Cardiac septum (tissue), 1 donor: ENCODE data around the gene IST1. TPM values are rescaled to one million over a fixed set of nuclear protein-coding genes. Genes with fewer than 3 reads are reported as not detected.
A peak's percentile ranks its signal among the peaks of the same experiment; 100 is the strongest.
"Not testable (repeated sequence)": the region's sequence is repeated elsewhere in the genome, so short reads cannot be mapped to it uniquely, and the experiment has no call there.

ENCODE experiments used
- DNase-seq: peaks from one replicate; pipeline ENCODE4 v3.0.0-alpha.2; 2020; ENCODE audit warnings: low spot score
- intact Hi-C: fragments of 100-400 bp; cut with DNase I; formaldehyde crosslinking; loops from one replicate; pipeline ENCODE4 v1.14.0; 2022
- total RNA-seq: library from RNA; stranded (reverse); fragmentation: NEBNext Ultra II Directional; extraction: Animal tissue kit (Norgen Biotek cat#: 25700); gene quantifications from one replicate; pipeline ENCODE4 v1.2.1, GENCODE V29; 2021
- donor health status: DM: no; HTN: no; CAD: no.

IST1 gene
- total RNA-seq, 1 donor from 2014 or later: 111 TPM

GRCh38 chr16:71873199-71873598, 22.1 kb upstream of the IST1 start:
- no peak for DNase-seq
- intact Hi-C loops: no loop called here

GRCh38 chr16:71878911-71879310, 16.4 kb upstream of the IST1 start:
- no peak for DNase-seq
- intact Hi-C loops: no loop called here

GRCh38 chr16:71880176-71880575, 15.2 kb upstream of the IST1 start:
- no peak for DNase-seq
- intact Hi-C loops: loop anchor here (5.0 kb wide), 2 partner anchors 82 to 158 kb away; partner anchors contain the start of gene PHLPP2

DNA sequence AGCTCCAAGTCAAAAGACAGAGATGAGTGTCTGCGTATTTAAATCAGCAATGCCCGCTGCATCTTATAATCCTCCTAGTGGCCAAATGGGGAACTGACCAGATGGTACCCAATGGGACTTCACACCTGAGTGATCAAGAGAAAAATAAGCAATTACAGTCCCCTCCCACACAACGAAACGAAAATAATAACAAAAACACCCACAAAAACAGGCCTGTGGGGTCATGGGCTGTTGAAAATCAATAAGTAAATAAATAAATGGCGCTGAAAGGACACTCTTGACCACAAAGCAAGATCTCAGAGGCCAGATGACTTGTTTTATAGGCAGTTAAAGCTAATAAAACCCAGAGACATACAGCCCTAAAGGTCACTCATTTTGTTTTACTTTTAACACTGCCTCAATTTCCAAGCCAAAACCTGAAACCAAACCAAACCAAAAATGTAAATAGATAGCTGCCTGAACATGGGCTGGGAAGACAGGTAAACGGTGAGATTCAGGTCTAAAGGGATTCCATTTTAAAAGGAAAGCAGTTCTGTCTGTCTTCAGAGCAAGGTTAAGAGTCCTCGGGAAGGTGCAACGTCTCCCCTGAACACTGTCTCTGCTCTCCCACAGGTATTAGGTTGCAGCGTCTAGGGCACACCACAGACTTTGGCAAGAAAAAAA, 12.7 kb upstream of the IST1 start:
- intact Hi-C loops: loop anchor here (1.0 to 5.0 kb wide), 3 partner anchors 13 to 160 kb away; partner anchors contain the start of genes IST1 and PHLPP2
- no peak for DNase-seq

DNA sequence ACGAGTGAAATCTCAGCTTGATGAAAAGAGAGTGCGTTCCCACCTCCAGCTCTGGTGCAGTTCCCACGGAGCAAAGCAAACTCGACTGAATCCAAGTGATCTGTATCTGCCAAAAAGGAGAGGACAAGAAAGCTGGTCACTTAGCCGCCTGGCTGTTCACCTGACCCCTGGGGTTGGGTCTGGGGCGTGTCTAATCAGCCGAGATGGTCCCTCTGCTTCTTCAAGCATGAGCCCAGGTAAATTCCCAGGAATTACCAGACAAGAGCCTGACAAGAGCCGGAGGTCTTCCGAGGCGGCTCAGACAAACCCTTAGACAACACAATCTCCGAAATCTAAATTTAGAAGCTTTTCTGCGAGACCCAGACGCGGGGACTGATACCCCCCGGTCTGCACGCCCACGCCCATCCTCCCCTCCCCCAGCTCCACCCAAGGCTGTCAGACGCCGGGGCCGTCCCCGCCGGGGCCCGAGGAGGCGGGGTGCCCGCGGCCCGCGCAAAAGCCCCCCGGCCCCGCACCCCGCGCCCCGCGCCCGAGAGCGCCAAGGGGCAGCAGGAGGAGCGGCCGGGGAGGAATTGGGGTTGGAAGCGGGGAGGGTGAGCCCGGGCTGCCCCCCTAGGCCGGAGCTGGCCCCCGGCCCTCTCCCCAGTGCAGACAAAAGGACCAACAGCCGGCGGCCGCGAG, 12.0 kb upstream of the IST1 start:
- intact Hi-C loops: loop anchor here (1.0 to 5.0 kb wide), 3 partner anchors 12 to 161 kb away; partner anchors contain the start of genes IST1 and PHLPP2
- DNase-seq: no peak

DNA sequence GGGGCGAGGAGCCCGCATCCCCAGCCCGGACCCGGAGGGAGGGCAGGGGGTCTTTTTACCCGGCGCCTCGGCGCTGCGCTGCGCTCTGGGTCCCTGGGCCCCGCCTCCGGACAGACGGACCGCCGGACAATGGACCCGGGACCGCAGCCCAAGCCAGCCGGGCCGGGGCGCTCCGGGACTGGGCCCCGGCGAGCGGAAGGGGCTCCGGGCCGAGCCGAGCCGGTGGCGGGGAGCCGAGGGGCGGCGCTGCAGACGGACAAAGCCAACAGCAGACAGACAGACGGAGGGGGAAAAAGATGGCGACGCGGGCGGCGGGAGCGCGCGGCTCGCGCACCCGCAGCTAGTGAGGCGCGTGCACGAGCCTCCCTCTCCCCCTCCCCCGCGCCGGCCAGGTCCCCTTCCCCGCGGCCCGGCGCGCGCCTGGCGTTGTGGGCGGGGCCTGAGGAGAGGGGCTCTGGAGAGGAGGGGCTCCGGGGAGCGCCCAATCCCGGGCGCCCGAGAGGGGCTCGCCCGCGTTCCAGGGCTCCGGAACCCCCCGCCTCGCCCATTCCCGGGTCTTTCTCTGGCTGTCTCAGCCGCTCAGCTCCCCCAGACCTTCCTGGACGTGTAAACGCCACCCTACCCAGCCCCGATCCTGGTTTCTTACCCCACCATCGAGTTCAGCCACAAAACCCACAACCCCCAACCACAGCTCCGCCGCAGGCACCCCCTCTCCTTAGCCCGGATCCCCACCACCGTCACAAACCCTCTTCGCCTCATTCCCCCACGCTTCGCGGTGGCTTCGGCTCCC, 11.3 kb upstream of the IST1 start, which contains the start of gene ZNF821:
Gene ZNF821 (minus strand): TSS at position 334 of the 790 bp plus-strand sequence. CDS start 4,236 bp downstream, outside the sequence.
- intact Hi-C loops: loop anchor here (1.0 to 5.0 kb wide), 3 partner anchors 11 to 162 kb away; partner anchors contain the start of genes IST1 and PHLPP2
- peak; percentile 88 for DNase-seq

- intact Hi-C loops: no loop called here
- DNase-seq: no peak
Measured at GRCh38 chr16:71885261-71885650, 10.1 kb upstream of the IST1 start.

GRCh38 chr16:71889147-71889546, 6.2 kb upstream of the IST1 start:
- intact Hi-C loops: no loop called here
- no peak for DNase-seq

DNA sequence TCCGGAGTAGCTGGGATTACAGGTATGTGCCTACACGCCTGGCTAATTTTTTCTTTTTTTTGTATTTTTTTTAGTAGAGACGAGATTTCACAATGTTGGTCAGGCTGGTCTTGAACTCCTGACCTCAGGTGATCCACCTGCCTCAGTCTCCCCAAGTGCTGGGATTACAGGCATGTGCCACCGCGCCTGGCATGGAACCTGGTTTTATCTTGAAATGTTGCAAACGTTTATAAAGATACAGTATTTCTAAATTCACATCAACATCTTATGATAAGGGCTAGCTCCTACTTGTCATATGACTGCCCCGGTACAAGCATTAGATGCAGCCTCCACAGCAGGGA, 1.5 kb upstream of the IST1 start:
- intact Hi-C loops: loop anchor here (2.0 to 10.0 kb wide), 2 partner anchors 85 to 201 kb away; partner anchors contain the start of genes AP1G1, DHX38 and TXNL4B
- no peak for DNase-seq

DNA sequence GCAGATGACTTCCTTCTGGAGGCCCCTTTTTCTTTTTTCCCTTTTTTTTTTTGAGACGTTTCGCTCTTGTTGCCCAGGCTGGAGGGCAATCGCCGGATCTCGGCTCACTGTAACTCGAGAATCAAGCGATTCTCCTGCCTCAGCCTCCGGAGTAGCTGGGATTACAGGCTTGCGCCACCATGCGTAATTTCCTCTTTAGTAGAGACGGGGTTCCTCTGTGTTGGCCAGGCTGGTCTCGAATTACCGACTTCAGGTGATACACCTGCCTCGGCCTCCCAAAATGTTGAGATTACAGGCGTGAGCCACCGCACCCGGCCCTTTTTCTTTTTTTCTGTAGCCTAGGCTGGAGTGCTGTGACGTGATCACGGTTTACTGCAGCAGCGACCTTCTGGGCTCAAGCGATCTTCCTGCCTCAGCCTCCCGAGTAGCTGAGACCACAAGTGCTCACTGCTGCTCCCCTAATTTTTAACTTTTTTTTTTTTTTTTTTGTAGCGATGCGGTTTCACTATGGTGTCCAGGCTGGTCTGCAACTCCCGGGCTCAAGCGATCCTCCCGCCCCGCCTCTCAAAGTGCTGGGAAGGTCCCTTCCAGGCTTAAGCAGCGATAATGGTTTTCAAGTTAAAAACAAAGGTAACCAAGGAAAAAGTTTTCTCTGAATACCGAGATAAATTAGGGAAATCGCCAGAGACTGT, 956 bp upstream of the IST1 start:
- DNase-seq: peak; percentile 80
- intact Hi-C loops: loop anchor here (2.0 to 10.0 kb wide), 2 partner anchors 86 to 200 kb away; partner anchors contain the start of genes AP1G1, DHX38 and TXNL4B

GRCh38 chr16:71895679-71896365, 491 bp downstream of the IST1 start:
- peak; percentile 76 for DNase-seq
- intact Hi-C loops: loop anchor here (1.0 to 10.0 kb wide), 3 partner anchors 13 to 199 kb away; partner anchors contain the start of genes AP1G1, DHX38 and TXNL4B

GRCh38 chr16:71896764-71897368, 1.5 kb downstream of the IST1 start:
- DNase-seq: no peak
- intact Hi-C loops: loop anchor here (10.0 kb wide), 1 partner anchor 198 kb away; the partner anchor contains the start of genes DHX38 and TXNL4B

DNA sequence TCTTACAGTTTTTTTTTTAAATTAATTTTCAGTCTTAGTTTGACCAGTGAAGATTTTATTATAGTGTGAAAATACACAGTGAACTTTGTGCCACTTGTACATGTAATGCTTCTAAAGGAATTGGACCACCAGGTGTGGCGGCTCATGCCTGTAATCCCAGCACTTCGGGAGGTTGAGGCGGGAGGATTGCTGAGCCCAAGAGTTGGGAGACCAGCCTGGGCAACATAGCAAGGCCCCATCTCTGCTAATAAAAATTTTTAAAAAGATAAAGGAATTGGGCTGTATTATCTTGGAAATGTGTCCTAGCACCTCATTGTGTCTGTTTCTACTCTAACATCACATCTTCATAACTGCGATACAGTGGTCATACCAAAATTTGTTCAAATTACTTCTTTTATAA, 3.8 kb downstream of the IST1 start:
- intact Hi-C loops: loop anchor here (10.0 kb wide), 1 partner anchor 196 kb away; the partner anchor contains the start of genes DHX38 and TXNL4B
- DNase-seq: no peak

- no peak for DNase-seq
- intact Hi-C loops: no loop called here
Measured at GRCh38 chr16:71902656-71903365, 7.5 kb downstream of the IST1 start.

GRCh38 chr16:71903608-71904007, 8.3 kb downstream of the IST1 start:
- DNase-seq: no peak
- intact Hi-C loops: no loop called here

GRCh38 chr16:71904239-71904638, 8.9 kb downstream of the IST1 start:
- intact Hi-C loops: no loop called here
- DNase-seq: no peak

DNA sequence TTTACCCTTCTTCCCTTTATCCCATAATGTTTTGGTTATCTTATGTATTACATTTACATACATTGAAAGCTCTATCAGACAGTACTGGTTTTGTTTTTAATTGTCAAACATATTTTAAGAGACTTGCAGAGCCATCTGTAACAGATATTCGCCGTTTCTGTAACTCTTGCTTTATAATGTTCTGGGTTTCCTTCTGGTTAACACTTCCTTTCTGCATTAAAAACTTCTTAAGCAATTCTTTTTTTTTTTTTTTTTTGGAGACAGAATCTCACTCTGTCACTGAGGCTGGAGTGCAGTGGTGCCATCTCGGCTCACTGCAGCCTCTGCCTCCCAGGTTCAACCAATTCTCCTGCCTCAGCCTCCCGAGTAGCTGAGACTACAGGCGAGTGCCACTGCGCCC, 10.4 kb downstream of the IST1 start:
- intact Hi-C loops, DNase-seq: not testable (repeated sequence)

DNA sequence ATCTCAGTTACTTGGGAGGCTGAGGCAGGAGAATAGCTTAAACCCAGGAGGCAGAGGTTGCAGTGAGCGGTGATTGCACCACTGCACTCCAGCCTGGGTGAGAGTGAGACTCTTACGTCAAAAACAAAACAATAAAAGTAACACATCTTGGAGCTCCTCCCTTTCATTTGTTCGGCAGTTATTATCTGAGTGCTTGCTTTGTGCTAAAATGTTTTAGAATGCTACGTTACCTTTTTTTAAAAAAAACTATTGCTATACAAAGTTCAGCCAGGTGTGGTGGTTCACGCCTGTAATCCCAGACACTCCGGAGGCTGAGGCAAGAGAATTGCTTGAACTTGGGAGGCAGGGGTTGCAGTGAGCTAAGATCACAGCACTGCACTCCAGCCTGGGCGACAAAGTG, 15.8 kb downstream of the IST1 start:
- intact Hi-C loops: no loop called here

More for the DNA sequence above, 15.8 kb downstream of the IST1 start:
- no peak for DNase-seq
